GM23248 (cell line): ENCODE results near the gene EIF2S3.

Experiments
- EZH2 ChIP-seq: fragments of 200-600 bp; sonication (generic); IDR thresholded peaks from 2 replicates; pipeline ENCODE4 v1.6.1; 2018; ENCODE audit warnings: antibody characterized with exemption, mild to moderate bottlenecking; ENCODE audit not compliant: insufficient read depth, poor library complexity, severe bottlenecking
- EZH2phosphoT487 ChIP-seq: fragments of 200-600 bp; sonication (generic); IDR thresholded peaks from 2 replicates; pipeline ENCODE4 v1.6.1; 2018; ENCODE audit warnings: antibody characterized with exemption, moderate library complexity, mild to moderate bottlenecking, low read depth; ENCODE audit not compliant: insufficient read depth

DNA sequence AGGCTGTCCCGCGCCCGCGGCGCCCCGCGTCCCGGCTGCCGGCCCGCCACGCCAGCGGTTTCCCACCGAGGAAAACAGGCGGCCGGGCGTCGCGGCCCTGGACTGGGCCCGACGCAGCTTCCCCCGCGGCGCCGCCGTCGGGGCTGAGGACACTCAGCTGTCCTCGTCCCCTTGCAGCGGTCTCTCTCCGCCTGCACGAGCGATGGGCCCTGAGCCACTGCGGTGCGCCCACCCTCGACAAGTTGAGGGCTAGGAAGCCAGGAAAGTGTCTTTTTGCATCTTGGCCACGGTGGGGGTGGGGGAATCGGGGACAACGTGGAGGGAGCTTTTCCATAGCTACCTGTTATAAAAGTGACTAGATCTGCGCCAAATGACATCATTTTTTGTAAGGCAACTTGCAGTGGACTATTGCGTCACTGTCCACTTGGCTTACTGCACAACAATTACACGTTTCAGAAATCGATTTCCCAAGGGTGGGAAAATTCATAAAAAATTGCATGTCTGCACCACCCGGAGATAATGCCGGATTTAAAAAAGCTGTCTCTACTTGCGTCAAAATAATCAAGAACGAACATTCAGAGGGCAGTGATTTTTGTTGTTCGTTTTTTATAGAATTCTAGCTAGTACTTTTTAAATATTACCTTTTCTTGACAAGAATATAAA, 28.9 kb upstream of the EIF2S3 start:
- no peak for TF ChIP-seq EZH2
- no peak for TF ChIP-seq EZH2phosphoT487
